Ovary (tissue), 9 donors: ENCODE data around the gene NAALADL2. TPM values are rescaled to one million over a fixed set of nuclear protein-coding genes. Genes with fewer than 3 reads are reported as not detected.

ENCODE experiments used
- DNase-seq, 5 donors: peaks; one replicate each; pipeline ENCODE4 v3.0.0-alpha.2; 2019 to 2020
- H3K27ac ChIP-seq, 2 donors: fragments of 200-600 bp; one replicate each; pipeline versions ENCODE4 v1.5.1 to v1.8.0; 2019 to 2022
- H3K27me3 ChIP-seq: fragments of 200-600 bp; one replicate; pipeline ENCODE4 v1.8.0; 2022
- H3K36me3 ChIP-seq: fragments of 200-600 bp; sonication (generic); one replicate; pipeline ENCODE4 v1.5.1; 2019
- H3K4me1 ChIP-seq: one replicate; pipeline ENCODE4 v1.8.1; 2013; ENCODE audit warnings: mild to moderate bottlenecking, moderate library complexity; ENCODE audit not compliant: insufficient read depth
- H3K4me3 ChIP-seq: fragments of 200-600 bp; sonication (generic); one replicate; pipeline ENCODE4 v1.5.1; 2017
- H3K9me3 ChIP-seq, 2 donors: fragments of 200-600 bp in 1 of 2; sonication (generic) in 1 of 2; one replicate each; pipeline versions ENCODE4 v1.5.1 to v1.8.1; 2013 to 2019; ENCODE audit warnings: mild to moderate bottlenecking in 1 of 2, moderate library complexity in 1 of 2
- EP300 ChIP-seq: sonication (generic); formaldehyde crosslinking; IDR thresholded peaks from one replicate; pipeline ENCODE4 v1.6.1; 2017; ENCODE audit warnings: antibody characterized with exemption
- POLR2A ChIP-seq: fragments of 450-650 bp; IDR thresholded peaks from one replicate; pipeline ENCODE4 v1.6.1; 2017; ENCODE audit warnings: antibody characterized with exemption, mild to moderate bottlenecking, moderate library complexity
- WGBS, 3 donors: extraction: QIAGEN DNeasy Blood & Tissue Kit in 1 of 3; methylation state at CpG; one replicate each; pipeline versions ENCODE4 v1.1.5 to v1.1.7; 2013 to 2017; 5-methylcytosine and 5-hydroxymethylcytosine counted together
- intact Hi-C, 4 donors: fragments of 100-400 bp; cut with DNase I; formaldehyde crosslinking; loops; one replicate each; pipeline versions ENCODE4 v1.11.0 to v1.15.1; 2022 to 2023
- polyA plus RNA-seq, 2 donors: library from polyadenylated mRNA; stranded (reverse); fragments of 200-250 nt in 1 of 2; fragments of 350-450 nt in 1 of 2; fragmentation: Illumina TruSeq in 1 of 2; extraction: RNeasy Lipid Tissue Mini Kit (QIAGEN cat#74804) in 1 of 2; gene quantifications; one replicate each; pipeline ENCODE4 v1.2.3, GENCODE V29; 2013 to 2014
- total RNA-seq, 7 donors: library from RNA; depleted of rRNA in 2 of 7; stranded (reverse); fragments of >200 nt in 2 of 7; fragmentation: NEBNext Ultra II Directional in 3 of 7; extraction: Animal tissue kit (Norgen Biotek cat#: 25700) in 3 of 7; gene quantifications; one replicate each; pipeline versions ENCODE4 v1.1.0 to v1.2.4, GENCODE V29; 2016 to 2023
- TF ChIP-seq, protein P1 (sequence below), 3 donors: fragments of 450-650 bp in 2 of 3; fragments of 200-600 bp in 1 of 3; IDR thresholded peaks; one replicate each; pipeline versions ENCODE4 v1.5.1 to v1.8.0; 2016 to 2022; ENCODE audit warnings: antibody characterized with exemption in 3 of 3, mild to moderate bottlenecking in 1 of 3
- donor health status: DM: no; HTN: no; CAD: no; lungs with moderate emphysema.
- donor health status: DM: no; HTN: no; CAD: no.
- donor health status: Bipolar disorder and iron deficiency.
- donor health status: DM: yes; HTN: yes; CAD: no.
- donor health status: DM: no; HTN: no; CAD: no.
- donor health status: DM: yes; HTN: yes; CAD: no.

Gene NAALADL2
- total and polyA plus RNA-seq, 9 donors: 2.3 to 29.3 (median 15.2) TPM

DNA sequence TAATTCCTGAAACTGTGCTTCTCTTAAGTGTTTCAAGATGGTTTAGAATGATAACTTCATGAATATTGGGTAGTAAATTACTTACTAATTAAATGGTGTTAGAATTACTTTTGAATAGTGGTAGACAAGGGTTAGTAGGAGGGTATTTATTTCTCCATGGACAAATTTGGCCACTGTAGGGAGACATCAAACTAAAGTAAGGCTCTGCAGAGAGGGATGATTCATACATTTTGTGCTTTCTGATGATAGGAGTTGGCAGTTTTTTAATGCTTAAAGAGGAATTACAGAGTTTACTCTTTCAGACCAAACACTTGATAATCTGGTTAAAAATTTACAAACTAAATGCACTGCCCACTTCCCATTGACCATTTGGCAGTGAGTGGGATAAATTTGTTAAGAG is 127.6 kb downstream of the NAALADL2 start:
- no peak overlapping the region for H3K4me3 ChIP-seq
- H3K4me1 ChIP-seq: no peaks in the 10 kb centered on the region
- no peak for DNase-seq
- H3K36me3 ChIP-seq: no peaks in the 10 kb centered on the region
- no peak overlapping the region for H3K27ac ChIP-seq
- intact Hi-C loops: no loop called here
- no peaks in the 10 kb centered on the region for H3K27me3 ChIP-seq
- H3K9me3 ChIP-seq: no peaks in the 10 kb centered on the region
- no peak for TF ChIP-seq POLR2A
- TF ChIP-seq, protein P1, sequence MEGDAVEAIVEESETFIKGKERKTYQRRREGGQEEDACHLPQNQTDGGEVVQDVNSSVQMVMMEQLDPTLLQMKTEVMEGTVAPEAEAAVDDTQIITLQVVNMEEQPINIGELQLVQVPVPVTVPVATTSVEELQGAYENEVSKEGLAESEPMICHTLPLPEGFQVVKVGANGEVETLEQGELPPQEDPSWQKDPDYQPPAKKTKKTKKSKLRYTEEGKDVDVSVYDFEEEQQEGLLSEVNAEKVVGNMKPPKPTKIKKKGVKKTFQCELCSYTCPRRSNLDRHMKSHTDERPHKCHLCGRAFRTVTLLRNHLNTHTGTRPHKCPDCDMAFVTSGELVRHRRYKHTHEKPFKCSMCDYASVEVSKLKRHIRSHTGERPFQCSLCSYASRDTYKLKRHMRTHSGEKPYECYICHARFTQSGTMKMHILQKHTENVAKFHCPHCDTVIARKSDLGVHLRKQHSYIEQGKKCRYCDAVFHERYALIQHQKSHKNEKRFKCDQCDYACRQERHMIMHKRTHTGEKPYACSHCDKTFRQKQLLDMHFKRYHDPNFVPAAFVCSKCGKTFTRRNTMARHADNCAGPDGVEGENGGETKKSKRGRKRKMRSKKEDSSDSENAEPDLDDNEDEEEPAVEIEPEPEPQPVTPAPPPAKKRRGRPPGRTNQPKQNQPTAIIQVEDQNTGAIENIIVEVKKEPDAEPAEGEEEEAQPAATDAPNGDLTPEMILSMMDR (IDR thresholded peaks at IDR 0.05): no peak
- TF ChIP-seq EP300: no peak

DNA sequence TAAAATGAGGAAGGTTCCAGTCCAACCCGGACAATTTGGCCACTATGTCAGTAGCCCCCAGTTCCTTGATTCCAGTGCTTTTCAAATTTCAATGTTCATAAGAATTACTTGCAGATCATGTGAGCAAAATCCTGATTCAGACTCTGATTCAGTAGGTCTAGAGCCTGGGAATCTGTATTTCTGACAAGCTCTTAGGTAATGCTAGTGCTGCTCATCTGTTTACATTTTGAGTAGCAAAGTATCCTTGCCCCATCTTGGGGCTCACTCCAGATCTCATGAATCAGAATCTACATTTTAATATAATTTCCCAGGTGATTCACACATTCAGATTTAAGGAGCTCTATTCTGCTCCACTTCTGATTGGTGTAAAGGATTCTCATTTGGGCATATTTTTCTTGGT is 142.0 kb downstream of the NAALADL2 start:
- DNase-seq: no peak
- WGBS, 3 donors: 90 to 100% (median 100%) methylated on average over 1 of the region's 1 CpG
- H3K9me3 ChIP-seq: no peaks in the 10 kb centered on the region
- H3K36me3 ChIP-seq: no peaks in the 10 kb centered on the region
- H3K4me3 ChIP-seq: no peak overlapping the region
- H3K4me1 ChIP-seq: peaks cover 1% of the 10 kb centered on the region
- intact Hi-C loops: no loop called here
- H3K27ac ChIP-seq: no peak overlapping the region
- no peak for TF ChIP-seq POLR2A
- TF ChIP-seq, protein P1 (IDR thresholded peaks at IDR 0.05): no peak
- no peak for TF ChIP-seq EP300
- H3K27me3 ChIP-seq: no peaks in the 10 kb centered on the region

DNA sequence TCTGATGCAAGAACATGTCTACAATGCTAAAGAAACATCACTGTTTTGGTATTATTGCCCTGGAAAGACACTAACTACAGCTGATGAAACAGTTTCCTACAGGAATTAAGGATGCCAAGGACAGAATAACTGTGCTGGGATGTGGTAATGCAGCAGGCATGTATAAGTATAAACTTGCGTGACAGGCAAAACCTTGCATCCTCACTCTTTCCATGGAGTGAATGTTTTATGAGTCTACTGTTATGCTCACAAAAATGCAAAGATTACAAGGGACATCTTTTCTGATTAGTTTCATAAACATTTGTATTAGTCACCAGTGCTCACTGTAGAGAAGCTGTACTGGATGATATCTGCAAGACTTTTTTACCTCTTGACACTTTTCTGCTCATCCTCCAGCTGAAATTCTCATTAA is 143.6 kb downstream of the NAALADL2 start:
- intact Hi-C loops: no loop called here
- WGBS, 3 donors: 74 to 91% (median 84%) methylated on average over 1 of the region's 1 CpG
- no peaks in the 10 kb centered on the region for H3K36me3 ChIP-seq
- DNase-seq: no peak
- H3K9me3 ChIP-seq: no peaks in the 10 kb centered on the region
- peaks cover 1% of the 10 kb centered on the region for H3K4me1 ChIP-seq
- TF ChIP-seq EP300: no peak
- TF ChIP-seq POLR2A: no peak
- TF ChIP-seq, protein P1 (IDR thresholded peaks at IDR 0.05): no peak
- H3K27ac ChIP-seq: no peak overlapping the region
- no peak overlapping the region for H3K4me3 ChIP-seq
- no peaks in the 10 kb centered on the region for H3K27me3 ChIP-seq

DNA sequence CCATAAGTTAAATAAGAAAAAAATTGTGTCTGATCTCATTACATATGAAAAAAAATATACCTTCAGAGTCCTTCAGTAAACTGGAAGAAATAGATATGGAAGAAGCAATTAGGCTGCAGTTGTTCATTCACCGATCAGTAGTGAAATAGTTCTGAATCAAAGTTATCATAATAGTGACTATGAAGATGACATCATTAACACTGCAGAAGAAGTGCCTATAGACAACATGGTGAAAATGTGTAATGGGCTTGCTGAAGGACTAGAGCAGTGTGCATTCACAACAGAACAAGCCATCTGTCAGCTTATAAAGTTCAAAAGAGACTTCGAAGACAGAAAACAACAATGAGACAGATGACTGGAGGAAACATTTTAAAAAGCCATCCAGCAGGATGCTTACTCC is 144.5 kb downstream of the NAALADL2 start:
- Histone ChIP-seq H3K9me3 (no peaks in the 10 kb centered on the region), H3K27me3 (no peaks in the 10 kb centered on the region), H3K36me3 (no peaks in the 10 kb centered on the region), H3K4me1 (peaks cover 1% of the 10 kb centered on the region), H3K4me3 (no peak overlapping the region), H3K27ac (no peak overlapping the region)
- TF ChIP-seq, protein P1 (IDR thresholded peaks at IDR 0.05): no peak
- TF ChIP-seq EP300: no peak
- no peak for TF ChIP-seq POLR2A
- WGBS, 3 donors: 94 to 97% (median 94%) methylated on average over 2 of the region's 2 CpGs
- intact Hi-C loops: no loop called here
- DNase-seq: no peak

DNA sequence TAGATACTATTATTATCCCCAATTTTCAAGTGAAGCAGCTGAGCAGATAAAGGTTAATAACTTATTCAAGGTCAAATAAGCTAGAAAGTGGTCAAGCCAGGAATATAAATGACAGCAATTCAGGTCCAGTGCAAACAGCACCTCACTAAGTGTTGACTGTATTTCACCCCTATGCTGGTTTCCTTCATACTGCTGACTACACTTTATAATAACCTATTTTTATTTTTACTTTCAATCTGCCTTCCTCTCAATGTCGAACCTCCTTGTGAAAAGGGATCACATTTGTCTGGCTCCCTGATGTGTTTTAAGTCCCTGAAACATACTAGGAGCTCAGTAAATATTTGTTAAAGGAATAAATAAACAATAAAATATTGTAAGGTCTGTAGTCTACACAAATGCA is 146.1 kb downstream of the NAALADL2 start:
- Histone ChIP-seq H3K4me1 (peaks cover 1% of the 10 kb centered on the region), H3K27ac (no peak overlapping the region), H3K9me3 (no peaks in the 10 kb centered on the region), H3K4me3 (no peak overlapping the region), H3K36me3 (no peaks in the 10 kb centered on the region), H3K27me3 (no peaks in the 10 kb centered on the region)
- DNase-seq: no peak
- intact Hi-C loops: no loop called here
- TF ChIP-seq EP300 (no peak), POLR2A (no peak)
- TF ChIP-seq, protein P1 (IDR thresholded peaks at IDR 0.05): no peak
- 21 to 36% (median 32%) methylated on average over 1 of the region's 1 CpG for WGBS, 3 donors
